Activated T-helper 2 cell treated with anti-CD3 and anti-CD28 coated beads, Interferon-gamma antibody, Interleukin-2, Interleukin-4, amounts not matched to agents 10 μg/mL and 5 μg/mL and 100 μg/mL, durations not matched to agents 14 hours and 24 hours and 36 hours (primary cell): ENCODE results near the gene CATSPER1. TPM values are rescaled to one million over a fixed set of nuclear protein-coding genes. Genes with fewer than 3 reads are reported as not detected.

ENCODE experiments used
- DNase-seq: peaks from one replicate; pipeline ENCODE4 v3.0.0; 2021; ENCODE audit warnings: low spot score
- H3K27ac Mint-ChIP-seq: one replicate; pipeline ENCODE4 v1.8.0; 2021; ENCODE audit warnings: mixed read lengths
- H3K27me3 Mint-ChIP-seq: one replicate; pipeline ENCODE4 v1.8.0; 2021; ENCODE audit warnings: low read depth, mixed read lengths
- H3K36me3 Mint-ChIP-seq: one replicate; pipeline ENCODE4 v1.8.0; 2021; ENCODE audit warnings: low read depth, mixed read lengths
- H3K4me1 Mint-ChIP-seq: one replicate; pipeline ENCODE4 v1.8.0; 2021; ENCODE audit warnings: low read depth, mixed read lengths
- H3K4me3 Mint-ChIP-seq: one replicate; pipeline ENCODE4 v1.8.0; 2021; ENCODE audit warnings: low read depth, mild to moderate bottlenecking, moderate library complexity, mixed read lengths
- H3K9me3 Mint-ChIP-seq: one replicate; pipeline ENCODE4 v1.8.0; 2021; ENCODE audit warnings: mixed read lengths
- intact Hi-C: fragments of 100-400 bp; cut with micrococcal nuclease; formaldehyde crosslinking; loops from one replicate; pipeline ENCODE4 v1.15.1; 2023
- total RNA-seq: library from RNA; stranded (reverse); gene quantifications from 2 replicates; pipeline ENCODE4 v1.2.3, GENCODE V29; 2022

The CATSPER1 gene
- total RNA-seq, 1 donor from 2014 or later: 0.46 TPM

DNA sequence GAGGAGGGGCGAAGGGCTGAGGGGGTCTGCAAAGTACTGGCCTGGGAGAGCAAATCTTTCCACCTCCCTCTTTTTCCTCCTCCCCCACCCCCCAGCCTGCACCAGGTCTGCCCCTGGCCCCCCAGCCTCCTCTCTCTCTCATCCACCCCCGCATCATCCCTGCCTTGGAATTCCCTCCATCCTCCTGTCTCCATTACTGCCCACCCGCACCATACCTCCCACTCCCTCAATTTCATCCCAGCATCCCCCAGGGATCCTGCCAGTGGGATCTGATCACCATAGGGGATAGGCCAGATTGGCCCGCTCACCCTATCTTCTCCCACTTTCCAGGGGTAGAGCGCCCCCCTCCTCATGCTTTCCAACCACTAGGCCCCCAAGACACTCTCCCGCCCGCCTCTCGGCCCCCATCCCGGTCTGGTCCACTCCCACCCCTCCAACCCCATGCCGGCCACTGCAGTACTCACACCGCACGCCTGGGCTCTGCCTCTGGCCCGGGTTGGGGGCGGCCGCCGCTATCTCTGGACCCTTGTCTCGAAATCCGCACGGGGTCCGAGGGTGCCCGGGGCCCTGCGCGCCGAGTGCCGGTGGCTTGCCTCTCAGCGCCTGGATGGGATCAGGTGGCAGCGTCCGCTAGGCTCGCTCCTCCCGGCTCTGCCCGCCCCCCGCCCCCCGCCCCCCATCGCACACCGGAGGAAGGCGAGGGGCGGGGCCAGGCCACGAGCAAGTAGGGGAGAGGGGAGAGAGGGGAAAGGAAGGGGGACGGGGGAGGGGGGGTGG, 22.5 kb upstream of the CATSPER1 start, which contains the start of gene GAL3ST3:
TSS of gene GAL3ST3 (minus strand) at position 615 of the 777 bp plus-strand sequence. CDS start 3,746 bp downstream, outside the sequence.
- Mint-ChIP-seq H3K4me1 (peaks cover 38% of the 10 kb centered on the region), H3K27me3 (peaks cover 8% of the 10 kb centered on the region), H3K4me3 (no peak within 1 kb of the TSS), H3K9me3 (no peaks in the 10 kb centered on the region), H3K36me3 (peaks cover 14% of the 10 kb centered on the region), H3K27ac (no peak within 1 kb of the TSS)
- no peak for DNase-seq
- intact Hi-C loops: no loop called here

DNA sequence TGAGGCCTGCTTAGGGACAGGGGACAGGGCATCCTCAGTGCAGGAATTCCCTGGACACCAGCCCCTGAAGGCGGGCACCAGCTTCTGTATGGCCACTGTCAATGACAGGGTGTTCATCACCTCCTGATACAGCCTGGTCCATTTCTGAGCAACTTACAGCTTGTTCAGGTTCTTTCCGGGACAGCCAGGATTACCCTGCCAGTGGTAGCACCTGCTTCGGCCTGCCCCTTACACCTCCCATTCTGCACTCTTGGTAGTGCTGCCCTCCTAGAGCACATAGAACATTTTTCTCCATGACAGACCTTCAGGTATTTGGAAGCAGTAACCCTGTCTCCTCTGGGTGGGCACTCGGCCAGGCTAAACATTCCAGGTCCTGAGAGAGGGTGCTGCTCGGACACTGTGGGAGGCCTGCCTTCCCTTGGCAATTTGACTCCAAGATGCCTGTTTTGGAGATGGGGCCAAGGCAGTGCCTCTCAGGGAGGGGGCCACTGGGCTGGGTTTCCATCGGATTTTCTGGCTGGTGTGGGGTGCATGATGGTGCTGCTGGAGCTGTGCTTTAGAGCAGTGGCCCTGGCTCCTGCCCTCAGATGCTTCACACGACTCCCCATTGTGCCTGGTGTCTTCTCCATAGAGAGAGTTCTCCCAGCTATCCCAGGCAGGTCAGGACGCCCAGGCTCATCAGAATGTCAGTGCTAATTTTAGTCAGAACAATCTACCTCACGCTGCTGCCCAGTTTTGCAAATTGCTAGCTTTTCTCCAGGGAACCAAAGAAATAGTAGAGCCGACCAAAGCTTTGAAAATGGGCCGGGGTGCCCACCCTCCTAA, 21.5 kb upstream of the CATSPER1 start:
- peaks cover 6% of the 10 kb centered on the region for H3K36me3 Mint-ChIP-seq
- intact Hi-C loops: no loop called here
- no peak for DNase-seq
- no peak overlapping the region for H3K4me3 Mint-ChIP-seq
- H3K4me1 Mint-ChIP-seq: peaks cover 31% of the 10 kb centered on the region
- H3K27ac Mint-ChIP-seq: no peak overlapping the region
- peaks cover 8% of the 10 kb centered on the region for H3K27me3 Mint-ChIP-seq
- H3K9me3 Mint-ChIP-seq: no peaks in the 10 kb centered on the region

DNA sequence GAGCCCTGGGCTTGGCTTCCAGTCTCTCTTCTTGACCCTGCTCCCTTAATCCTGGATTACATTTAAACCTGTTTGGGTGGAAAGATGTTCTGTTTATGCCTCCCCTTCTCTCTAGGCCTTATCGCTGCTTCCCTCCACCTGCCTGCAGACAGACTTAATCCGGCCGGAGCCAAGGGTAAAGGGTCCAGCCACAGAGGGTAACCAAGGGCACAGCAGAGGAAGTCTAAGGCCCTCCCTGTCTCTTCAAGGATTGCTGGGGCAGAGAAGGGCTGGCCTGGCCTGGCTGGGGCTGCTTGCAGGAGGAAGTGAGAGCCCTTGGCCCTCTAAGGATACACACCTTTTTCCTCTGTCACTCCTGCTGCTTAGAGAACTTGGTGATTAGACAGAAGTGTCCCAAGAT, 20.6 kb upstream of the CATSPER1 start:
- Mint-ChIP-seq H3K27ac (no peak overlapping the region), H3K4me3 (no peak overlapping the region), H3K9me3 (no peaks in the 10 kb centered on the region), H3K4me1 (peaks cover 29% of the 10 kb centered on the region), H3K36me3 (no peaks in the 10 kb centered on the region), H3K27me3 (peaks cover 8% of the 10 kb centered on the region)
- intact Hi-C loops: no loop called here
- DNase-seq: no peak

DNA sequence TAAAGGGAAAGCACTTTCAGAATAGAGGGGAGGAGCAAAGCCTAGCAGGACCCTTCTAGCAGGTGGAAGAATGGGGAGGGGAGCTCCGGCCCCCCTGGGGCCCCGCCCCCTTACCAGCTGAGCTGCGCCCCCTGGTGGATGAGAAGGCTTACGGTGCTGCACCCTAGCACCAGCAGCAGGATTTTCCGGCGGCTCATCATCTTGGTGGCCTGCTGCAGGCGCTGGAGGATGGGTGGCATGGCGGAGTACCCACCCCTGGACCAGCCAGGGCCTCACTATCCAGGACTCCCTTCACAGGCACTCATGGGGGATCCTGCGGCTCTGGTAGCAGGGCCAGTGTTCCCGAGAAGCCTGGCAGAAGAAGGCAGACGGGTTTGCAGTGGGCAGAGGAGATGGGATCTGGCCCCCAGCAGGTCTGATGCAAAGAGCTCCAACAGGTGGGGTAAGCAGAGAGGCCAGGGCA, 18.9 kb upstream of the CATSPER1 start:
- Mint-ChIP-seq H3K4me1 (peaks cover 18% of the 10 kb centered on the region), H3K36me3 (no peaks in the 10 kb centered on the region), H3K4me3 (no peak overlapping the region), H3K9me3 (no peaks in the 10 kb centered on the region), H3K27me3 (peaks cover 8% of the 10 kb centered on the region), H3K27ac (peak overlapping the region; percentile 48)
- intact Hi-C loops: no loop called here
- peak; percentile 77 for DNase-seq

DNA sequence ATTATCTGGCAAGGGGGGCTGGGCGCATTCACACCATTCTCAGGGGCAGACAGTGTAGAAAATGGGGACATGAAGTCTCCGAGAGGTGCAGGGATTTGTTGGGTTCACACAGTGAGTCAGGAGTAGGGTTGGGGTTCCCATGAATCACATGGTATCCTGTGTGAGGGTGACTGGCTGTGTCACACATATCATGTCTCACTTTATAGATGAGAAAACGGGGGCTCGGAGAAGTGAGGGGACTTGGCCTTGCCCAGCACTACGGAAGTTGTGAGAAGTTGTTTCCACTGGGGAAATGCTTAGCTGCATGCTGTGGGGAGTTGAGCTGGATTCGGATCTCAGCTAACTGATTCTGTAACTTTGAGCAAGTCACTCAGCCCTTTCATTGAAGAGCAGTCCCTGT, 18.5 kb upstream of the CATSPER1 start:
- intact Hi-C loops: no loop called here
- DNase-seq: no peak
- H3K4me1 Mint-ChIP-seq: peaks cover 18% of the 10 kb centered on the region
- no peaks in the 10 kb centered on the region for H3K9me3 Mint-ChIP-seq
- peaks cover 11% of the 10 kb centered on the region for H3K27me3 Mint-ChIP-seq
- no peaks in the 10 kb centered on the region for H3K36me3 Mint-ChIP-seq
- no peak overlapping the region for H3K4me3 Mint-ChIP-seq
- peak overlapping the region; percentile 48 for H3K27ac Mint-ChIP-seq

DNA sequence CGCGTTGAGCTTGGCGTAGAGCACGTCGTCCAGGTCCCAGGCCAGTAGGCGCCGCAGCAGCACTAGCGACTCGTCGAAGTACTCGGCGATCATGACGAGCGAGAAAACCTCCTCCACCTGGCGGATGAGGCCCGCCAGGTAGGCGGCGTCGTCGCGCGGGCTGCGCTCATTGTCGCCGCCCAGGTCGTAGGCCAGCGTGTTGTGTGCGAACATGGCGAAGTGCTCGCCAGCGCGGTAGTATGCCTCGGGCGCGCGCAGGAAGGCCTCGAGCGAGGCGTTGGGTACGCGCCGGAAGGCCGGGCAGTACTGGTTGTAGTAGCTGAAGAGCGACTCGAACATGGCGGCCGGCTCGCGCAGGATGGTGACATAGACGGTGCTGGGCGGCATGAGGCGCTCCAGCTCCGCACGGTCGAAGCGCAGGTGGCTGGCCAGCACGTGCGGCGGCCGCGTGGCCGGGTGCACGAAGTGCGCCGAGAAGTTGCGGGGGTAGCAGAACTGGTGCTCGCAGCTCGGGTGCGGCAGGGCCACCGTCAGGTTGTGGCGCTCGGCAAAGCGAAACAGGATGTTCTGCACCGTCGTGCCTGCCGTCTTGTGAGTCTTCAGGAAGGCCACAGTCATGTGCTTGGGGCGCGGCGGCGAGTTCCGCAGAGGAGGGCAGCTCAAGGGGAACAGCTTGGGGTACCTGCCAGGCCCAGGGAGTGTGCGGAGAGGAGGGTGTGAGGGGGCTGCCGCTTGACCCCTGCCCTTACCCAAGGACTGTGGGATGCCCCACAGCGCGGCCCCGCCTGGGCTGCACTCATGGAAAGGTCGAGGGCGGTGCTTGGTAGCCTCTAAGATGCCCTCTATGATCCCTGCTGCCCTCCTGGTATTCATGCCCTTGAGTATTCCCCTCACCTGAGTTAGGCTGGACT, 17.0 kb upstream of the CATSPER1 start:
- intact Hi-C loops: no loop called here
- Mint-ChIP-seq H3K27me3 (peaks cover 13% of the 10 kb centered on the region), H3K36me3 (no peaks in the 10 kb centered on the region), H3K4me3 (no peak overlapping the region), H3K9me3 (no peaks in the 10 kb centered on the region), H3K4me1 (peaks cover 14% of the 10 kb centered on the region), H3K27ac (no peak overlapping the region)
- DNase-seq: no peak

- Mint-ChIP-seq H3K4me3 (no peak overlapping the region), H3K4me1 (peaks cover 14% of the 10 kb centered on the region), H3K27me3 (peaks cover 10% of the 10 kb centered on the region), H3K9me3 (no peaks in the 10 kb centered on the region), H3K27ac (no peak overlapping the region), H3K36me3 (no peaks in the 10 kb centered on the region)
- intact Hi-C loops: no loop called here
- DNase-seq: no peak
These were observed 16.1 kb upstream of the CATSPER1 start for GRCh38 chr11:66042227-66042995.

DNA sequence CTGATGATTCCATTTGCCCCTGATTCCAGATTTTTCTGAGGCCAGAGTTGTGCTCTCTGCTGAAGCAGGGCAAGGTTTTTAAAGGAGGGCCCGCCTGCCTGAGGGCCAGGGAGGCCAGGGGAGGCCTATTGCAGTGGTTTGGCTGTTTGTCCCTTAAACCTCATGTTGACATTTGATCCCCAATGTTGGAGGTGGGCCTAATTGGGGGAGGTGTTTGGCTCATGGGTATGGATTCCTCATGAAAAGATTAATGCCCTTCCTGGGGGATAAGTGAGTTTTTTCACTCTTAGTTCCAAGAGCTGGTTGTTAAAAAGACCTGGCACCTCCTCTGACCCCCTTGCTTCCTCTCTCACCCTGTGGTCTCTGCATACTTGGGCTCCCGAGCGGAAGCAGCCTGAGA, 13.5 kb upstream of the CATSPER1 start:
- H3K36me3 Mint-ChIP-seq: no peaks in the 10 kb centered on the region
- peaks cover 11% of the 10 kb centered on the region for H3K27me3 Mint-ChIP-seq

DNA sequence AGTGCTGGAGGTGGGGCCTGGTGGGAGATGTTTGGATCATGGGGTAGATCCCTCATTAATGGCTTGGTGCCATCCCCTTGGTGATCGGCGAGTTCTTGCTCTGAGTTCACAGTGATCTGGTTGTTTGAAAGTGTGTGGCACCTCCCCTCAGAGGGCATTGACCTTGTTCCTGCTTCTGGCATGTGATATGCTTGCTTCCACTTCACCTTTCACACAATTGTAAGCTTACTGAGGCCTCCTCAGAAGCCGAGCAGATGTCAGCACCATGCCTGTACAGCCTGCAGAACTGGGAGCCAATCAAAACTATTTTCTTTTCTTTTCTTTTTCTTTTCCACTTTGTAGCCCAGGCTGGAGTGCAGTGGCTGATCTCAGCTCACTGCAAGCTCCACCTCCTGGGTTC, 11.0 kb upstream of the CATSPER1 start:
- intact Hi-C loops: no loop called here
- H3K27ac Mint-ChIP-seq: no peak overlapping the region

More for the DNA sequence above, 13.5 kb upstream of the CATSPER1 start:
- H3K4me1 Mint-ChIP-seq: peaks cover 5% of the 10 kb centered on the region
- H3K27ac Mint-ChIP-seq: no peak overlapping the region
- H3K9me3 Mint-ChIP-seq: no peaks in the 10 kb centered on the region
- no peak for DNase-seq
- intact Hi-C loops: no loop called here
- H3K4me3 Mint-ChIP-seq: no peak overlapping the region

DNA sequence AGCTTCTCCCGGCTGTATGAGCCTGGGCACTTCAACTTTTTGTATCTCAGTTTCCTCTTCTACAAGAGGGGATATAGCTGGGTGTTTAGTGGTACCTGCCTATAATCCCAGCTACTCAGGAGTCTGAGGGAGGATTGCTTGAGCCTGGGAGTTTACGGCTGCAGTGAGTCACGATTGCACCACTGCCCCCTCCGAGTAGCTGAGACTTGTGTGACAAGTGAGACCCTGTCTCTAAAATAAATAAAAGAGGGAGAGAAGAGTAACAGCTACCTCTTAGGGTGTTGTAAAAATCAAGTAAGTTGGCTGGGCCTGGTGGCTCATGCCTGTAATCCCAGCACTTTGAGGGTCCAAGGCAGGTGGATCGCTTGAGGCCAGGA, 10.0 kb upstream of the CATSPER1 start:
- intact Hi-C loops: no loop called here
- Mint-ChIP-seq H3K4me1 (no peaks in the 10 kb centered on the region), H3K9me3 (no peaks in the 10 kb centered on the region)

More for the DNA sequence above, 11.0 kb upstream of the CATSPER1 start:
- Mint-ChIP-seq H3K4me1 (no peaks in the 10 kb centered on the region), H3K27me3 (peaks cover 14% of the 10 kb centered on the region), H3K4me3 (no peak overlapping the region), H3K9me3 (no peaks in the 10 kb centered on the region), H3K36me3 (no peaks in the 10 kb centered on the region)
- no peak for DNase-seq

GRCh38 chr11:66035653-66036333, 9.5 kb upstream of the CATSPER1 start:
- intact Hi-C loops: no loop called here
- H3K9me3 Mint-ChIP-seq: no peaks in the 10 kb centered on the region
- no peaks in the 10 kb centered on the region for H3K36me3 Mint-ChIP-seq
- no peak for DNase-seq
- H3K27me3 Mint-ChIP-seq: peaks cover 14% of the 10 kb centered on the region
- no peaks in the 10 kb centered on the region for H3K4me1 Mint-ChIP-seq
- H3K4me3 Mint-ChIP-seq: no peak overlapping the region
- H3K27ac Mint-ChIP-seq: no peak overlapping the region

More for the DNA sequence above, 10.0 kb upstream of the CATSPER1 start:
- H3K27ac Mint-ChIP-seq: no peak overlapping the region
- H3K36me3 Mint-ChIP-seq: no peaks in the 10 kb centered on the region
- H3K27me3 Mint-ChIP-seq: peaks cover 14% of the 10 kb centered on the region
- no peak for DNase-seq
- H3K4me3 Mint-ChIP-seq: no peak overlapping the region
